Smooth muscle cell (in vitro differentiated cells): ENCODE data around the gene SDHAF2. TPM values are rescaled to one million over a fixed set of nuclear protein-coding genes. Genes with fewer than 3 reads are reported as not detected.

Source experiments
- DNase-seq: peaks from one replicate; lab custom pipeline; 2025; ENCODE audit not compliant: unreplicated experiment; lab: John Stamatoyannopoulos, UW
- H2AFZ ChIP-seq: fragments of 200-600 bp; sonication (generic); 2 replicates; pipeline ENCODE4 v1.6.0; 2016; ENCODE audit warnings: antibody characterized with exemption, low read depth, mild to moderate bottlenecking
- H3F3A ChIP-seq: fragments of 200-600 bp; sonication (generic); 2 replicates; pipeline ENCODE4 v1.6.0; 2017; ENCODE audit warnings: antibody characterized with exemption, low read depth
- H3K27ac ChIP-seq: fragments of 200-600 bp; sonication (generic); 2 replicates; pipeline ENCODE4 v1.5.1; 2016; ENCODE audit warnings: low read depth, mild to moderate bottlenecking
- H3K27me3 ChIP-seq: fragments of 200-600 bp; sonication (generic); 2 replicates; pipeline ENCODE4 v1.6.1; 2016; ENCODE audit warnings: low read depth, mild to moderate bottlenecking
- H3K36me3 ChIP-seq: fragments of 200-600 bp; sonication (generic); 2 replicates; pipeline ENCODE4 v1.5.1; 2016; ENCODE audit warnings: low read depth
- H3K4me1 ChIP-seq: fragments of 200-600 bp; sonication (generic); 2 replicates; pipeline ENCODE4 v1.5.1; 2016; ENCODE audit warnings: low read depth
- H3K4me2 ChIP-seq: fragments of 200-600 bp; sonication (generic); 2 replicates; pipeline ENCODE4 v1.6.0; 2016; ENCODE audit warnings: mild to moderate bottlenecking
- H3K4me3 ChIP-seq: fragments of 200-600 bp; sonication (generic); 2 replicates; pipeline ENCODE4 v1.5.1; 2016; ENCODE audit warnings: mild to moderate bottlenecking
- H3K79me2 ChIP-seq: fragments of 200-600 bp; sonication (generic); 2 replicates; pipeline ENCODE4 v1.6.0; 2016; ENCODE audit warnings: low read depth, mild to moderate bottlenecking
- H3K9ac ChIP-seq: fragments of 200-600 bp; sonication (generic); 2 replicates; pipeline ENCODE4 v1.6.0; 2016; ENCODE audit warnings: low read depth
- H3K9me3 ChIP-seq: fragments of 200-600 bp; sonication (generic); replicated peaks from 2 replicates; pipeline ENCODE4 v1.5.1; 2016; ENCODE audit warnings: low read depth
- H4K20me1 ChIP-seq: fragments of 200-600 bp; sonication (generic); 2 replicates; pipeline ENCODE4 v1.6.0; 2016; ENCODE audit warnings: low read depth
- WGBS: methylation state at CpG from one replicate; pipeline ENCODE4 v1.1.7; 2016; ENCODE audit warnings: low lambda C conversion rate; 5-methylcytosine and 5-hydroxymethylcytosine counted together
- polyA plus RNA-seq: library from polyadenylated mRNA; unstranded; fragments of >200 nt; fragmentation: Nextera tagmentation; extraction: Ambion mirVana; gene quantifications from 2 replicates; pipeline ENCODE4 v1.2.1, GENCODE V29; 2016
- total RNA-seq: library from RNA; depleted of rRNA; stranded (reverse); fragments of >200 nt; gene quantifications from 2 replicates; pipeline ENCODE4 v1.2.3, GENCODE V29; 2014
- TF ChIP-seq, protein P1 (sequence below): fragments of 200-600 bp; sonication (generic); IDR thresholded peaks from 2 replicates; pipeline ENCODE4 v1.5.1; 2017; ENCODE audit warnings: borderline replicate concordance, mild to moderate bottlenecking, antibody characterized with exemption; ENCODE audit not compliant: insufficient read depth, poor library complexity, severe bottlenecking

The SDHAF2 gene
- total and polyA plus RNA-seq, 2 experiments from 2014 or later, result 25.0 to 47.1 TPM

- H3K4me1 ChIP-seq, result peaks cover 4% of the 10 kb centered on the region
Observed at GRCh38 chr11:61447601-61448551, 18.0 kb downstream of the SDHAF2 start.

DNA sequence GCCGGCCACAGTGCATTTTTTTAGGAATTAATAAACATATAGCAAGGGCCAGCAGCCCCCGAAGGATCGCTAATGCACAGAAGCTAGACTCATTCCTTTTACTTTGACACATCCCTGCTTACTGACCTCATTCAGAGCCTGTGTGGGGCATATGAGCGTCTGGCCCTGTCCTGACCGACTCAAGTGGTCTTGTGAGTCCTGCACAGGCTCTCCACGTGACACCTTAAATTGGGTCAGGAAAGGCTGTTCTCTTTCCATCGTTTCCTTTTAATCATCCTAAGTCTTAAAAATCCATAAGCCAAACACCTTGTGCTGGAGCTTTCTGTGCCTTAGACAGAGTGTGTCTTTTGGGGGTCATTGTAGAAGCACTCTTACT is 18.6 kb downstream of the SDHAF2 start:
- Histone ChIP-seq H3K27ac (no peak overlapping the region), H3K4me1 (peaks cover 4% of the 10 kb centered on the region), H2AFZ (no peak overlapping the region), H3K27me3 (no peaks in the 10 kb centered on the region), H3K4me2 (no peak overlapping the region), H3K4me3 (no peak overlapping the region), H3K9ac (no peak overlapping the region), H3K79me2 (peaks cover 4% of the 10 kb centered on the region), H3K9me3 (no peaks in the 10 kb centered on the region), H4K20me1 (peaks cover 67% of the 10 kb centered on the region), H3F3A (peaks cover 20% of the 10 kb centered on the region), H3K36me3 (no peaks in the 10 kb centered on the region)
- TF ChIP-seq, protein P1, sequence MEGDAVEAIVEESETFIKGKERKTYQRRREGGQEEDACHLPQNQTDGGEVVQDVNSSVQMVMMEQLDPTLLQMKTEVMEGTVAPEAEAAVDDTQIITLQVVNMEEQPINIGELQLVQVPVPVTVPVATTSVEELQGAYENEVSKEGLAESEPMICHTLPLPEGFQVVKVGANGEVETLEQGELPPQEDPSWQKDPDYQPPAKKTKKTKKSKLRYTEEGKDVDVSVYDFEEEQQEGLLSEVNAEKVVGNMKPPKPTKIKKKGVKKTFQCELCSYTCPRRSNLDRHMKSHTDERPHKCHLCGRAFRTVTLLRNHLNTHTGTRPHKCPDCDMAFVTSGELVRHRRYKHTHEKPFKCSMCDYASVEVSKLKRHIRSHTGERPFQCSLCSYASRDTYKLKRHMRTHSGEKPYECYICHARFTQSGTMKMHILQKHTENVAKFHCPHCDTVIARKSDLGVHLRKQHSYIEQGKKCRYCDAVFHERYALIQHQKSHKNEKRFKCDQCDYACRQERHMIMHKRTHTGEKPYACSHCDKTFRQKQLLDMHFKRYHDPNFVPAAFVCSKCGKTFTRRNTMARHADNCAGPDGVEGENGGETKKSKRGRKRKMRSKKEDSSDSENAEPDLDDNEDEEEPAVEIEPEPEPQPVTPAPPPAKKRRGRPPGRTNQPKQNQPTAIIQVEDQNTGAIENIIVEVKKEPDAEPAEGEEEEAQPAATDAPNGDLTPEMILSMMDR, result no peak
- DNase-seq, result no peak
- WGBS, result 91% methylated on average over 7 of the region's 7 CpGs

More at GRCh38 chr11:61447601-61448551, 18.0 kb downstream of the SDHAF2 start:
- Histone ChIP-seq H3K4me2 (no peak overlapping the region), H3K36me3 (no peaks in the 10 kb centered on the region), H4K20me1 (peaks cover 72% of the 10 kb centered on the region), H3K79me2 (peaks cover 10% of the 10 kb centered on the region), H3K9ac (no peak overlapping the region), H3K27ac (no peak overlapping the region), H3K9me3 (no peaks in the 10 kb centered on the region), H3K4me3 (no peak overlapping the region), H3K27me3 (no peaks in the 10 kb centered on the region), H2AFZ (no peak overlapping the region), H3F3A (peaks cover 20% of the 10 kb centered on the region)
- WGBS, result 83% methylated on average over 12 of the region's 12 CpGs
- DNase-seq, result no peak
- TF ChIP-seq, protein P1, result no peak

- Histone ChIP-seq H4K20me1 (peaks cover 58% of the 10 kb centered on the region), H3F3A (no peaks in the 10 kb centered on the region)
Observed at GRCh38 chr11:61452825-61453224, 22.9 kb downstream of the SDHAF2 start.

More at GRCh38 chr11:61452825-61453224, 22.9 kb downstream of the SDHAF2 start:
- WGBS, result 100% methylated on average over 2 of the region's 2 CpGs
- H3K36me3 ChIP-seq, result no peaks in the 10 kb centered on the region
- TF ChIP-seq, protein P1, result no peak
- no peak overlapping the region for H3K27ac ChIP-seq
- H3K9me3 ChIP-seq, result no peaks in the 10 kb centered on the region
- no peak overlapping the region for H3K4me3 ChIP-seq
- no peaks in the 10 kb centered on the region for H3K27me3 ChIP-seq
- H3K4me2 ChIP-seq, result no peak overlapping the region
- H3K4me1 ChIP-seq, result no peaks in the 10 kb centered on the region
- no peak overlapping the region for H3K9ac ChIP-seq
- no peak for DNase-seq
- no peak overlapping the region for H2AFZ ChIP-seq
- no peaks in the 10 kb centered on the region for H3K79me2 ChIP-seq
